K562 (cell line): ENCODE measurements around the gene PRM2. TPM values are rescaled to one million over a fixed set of nuclear protein-coding genes. Genes with fewer than 3 reads are reported as not detected.

Source experiments
- ATAC-seq: fragments of 200-7000 bp; cut with Tn5 transposase; 3 replicates; pipeline ENCODE4 v1.9.1; 2020; ENCODE audit warnings: moderate library complexity
- BruUV-seq: library from RNA; stranded (reverse); fragments of 400-500 nt; replicated peaks from 2 replicates; lab custom pipeline; 2021; lab: Mats Ljungman, UMichigan
- CTCF ChIA-PET: fragments of 300-600 bp; formaldehyde crosslinking; extraction: SDS; loops from one replicate; lab custom pipeline; 2021; ENCODE audit warnings: low intra/inter-chr PET ratio; lab: Yijun Ruan, JAX
- POLR2A ChIA-PET: fragments of 300-600, 350-650 bp; sonication (Branson Sonifier 250); formaldehyde crosslinking; extraction: SDS; loops from one replicate; lab custom pipeline; 2021; ENCODE audit warnings: antibody characterized with exemption, inconsistent platforms; lab: Yijun Ruan, JAX
- DNase-seq, 4 experiments: peaks; one replicate each; pipeline versions ENCODE4 v3.0.0 to v3.0.0-alpha.2; 2011 to 2018; ENCODE audit warnings: low spot score in 3 of 4, mixed read lengths in 3 of 4; ENCODE audit errors: extremely low read depth in 1 of 4
- FAIRE-seq: peaks from 2 replicates; lab custom pipeline; 2011; peaks lifted over from hg19 to GRCh38; lab: Jason Lieb, UNC
- H2AFZ ChIP-seq: 2 replicates; pipeline ENCODE4 v1.6.0; 2011; ENCODE audit warnings: low read depth, low read length, control low read depth, inconsistent platforms
- H3K27ac ChIP-seq: fragments of 200-600 bp; 3 replicates; pipeline ENCODE4 v1.8.0; 2011; ENCODE audit warnings: low read depth, mild to moderate bottlenecking, control low read depth, inconsistent platforms, low read length, moderate library complexity, mixed read lengths; ENCODE audit errors: extremely low read depth
- H3K27me3 ChIP-seq, 2 experiments: fragments of 300-600 bp in 1 of 2; 2 replicates in 1 of 2; 3 replicates in 1 of 2; pipeline versions ENCODE4 v1.6.0 to v1.8.0; 2011; ENCODE audit warnings: inconsistent platforms in 2 of 2, low read length in 2 of 2, mild to moderate bottlenecking in 1 of 2, mixed read lengths in 1 of 2, moderate library complexity in 1 of 2; ENCODE audit not compliant: control insufficient read depth in 2 of 2, insufficient read depth in 2 of 2
- H3K36me3 ChIP-seq: fragments of 300-600 bp; 3 replicates; pipeline ENCODE4 v1.8.0; 2011; ENCODE audit warnings: mild to moderate bottlenecking, low read length, inconsistent platforms; ENCODE audit not compliant: control insufficient read depth, insufficient read depth
- H3K4me1 ChIP-seq, 2 experiments: fragments of 200-600 bp in 1 of 2; replicated peaks in 1 of 2; 2 replicates in 1 of 2; 3 replicates in 1 of 2; pipeline versions ENCODE4 v1.5.1 to v1.8.0; 2011; ENCODE audit warnings: inconsistent platforms in 2 of 2, low read length in 2 of 2, mild to moderate bottlenecking in 1 of 2, mixed read lengths in 1 of 2, moderate library complexity in 1 of 2; ENCODE audit not compliant: control insufficient read depth in 2 of 2, insufficient read depth in 2 of 2
- H3K4me2 ChIP-seq: 2 replicates; pipeline ENCODE4 v1.6.1; 2011; ENCODE audit warnings: low read length, control low read depth, inconsistent platforms, mixed read lengths; ENCODE audit not compliant: insufficient read depth
- H3K4me3 ChIP-seq: fragments of 200-600 bp; sonication (generic), shearing (Covaris generic); 2 replicates; pipeline ENCODE4 v1.5.1; 2016; ENCODE audit warnings: control low read depth, inconsistent platforms
- H3K79me2 ChIP-seq: fragments of 200-600 bp; 3 replicates; pipeline ENCODE4 v1.8.0; 2011; ENCODE audit warnings: low read length, inconsistent platforms; ENCODE audit not compliant: control insufficient read depth, insufficient read depth
- H3K9ac ChIP-seq, 2 experiments: 2 replicates each; pipeline versions ENCODE4 v1.6.0 to v1.6.1; 2011; ENCODE audit warnings: low read depth in 2 of 2, low read length in 2 of 2, control low read depth in 1 of 2, inconsistent platforms in 1 of 2, mild to moderate bottlenecking in 1 of 2, mixed read lengths in 1 of 2; ENCODE audit not compliant: insufficient read depth in 1 of 2
- H3K9me1 ChIP-seq: one replicate; pipeline ENCODE4 v1.6.0; 2011; ENCODE audit warnings: inconsistent platforms, mild to moderate bottlenecking, low read length, moderate library complexity; ENCODE audit not compliant: control insufficient read depth, insufficient read depth
- H3K9me3 ChIP-seq: replicated peaks from 2 replicates; pipeline ENCODE4 v1.5.1; 2011; ENCODE audit warnings: low read depth, low read length, inconsistent platforms; ENCODE audit not compliant: control insufficient read depth, insufficient read depth
- H4K20me1 ChIP-seq: replicated peaks from 2 replicates; pipeline ENCODE4 v1.6.1; 2011; ENCODE audit warnings: low read length, inconsistent platforms, mixed read lengths; ENCODE audit not compliant: control insufficient read depth, insufficient read depth
- KLF6 ChIP-seq: fragments of 250-450 bp; sonication (Bioruptor Pico); IDR thresholded peaks from 2 replicates; pipeline ENCODE4 v1.4.0; 2020; ENCODE audit warnings: mild to moderate bottlenecking, moderate library complexity, borderline replicate concordance
- MAFG ChIP-seq: fragments of 450-650 bp; conservative IDR thresholded peaks from 2 replicates; pipeline ENCODE4 v1.6.1; 2016; ENCODE audit warnings: missing genetic modification characterization, missing compliant biosample characterization
- ZBED1 ChIP-seq: IDR thresholded peaks from 2 replicates; pipeline ENCODE4 v1.6.1; 2014
- WGBS: fragments of 100-300 bp; shearing (Covaris generic); methylation state at CpG from one replicate; pipeline ENCODE4 v1.1.6; 2016; ENCODE audit warnings: low coverage, mixed read lengths; ENCODE audit not compliant: insufficient coverage; ENCODE audit errors: missing lambda C conversion rate; 5-methylcytosine and 5-hydroxymethylcytosine counted together
- in situ Hi-C: fragments of 300-500 bp; cut with MboI; formaldehyde crosslinking; loops from 4 replicates; pipeline ENCODE4 v1.15.0; 2018; ENCODE audit warnings: inconsistent platforms, mixed read lengths
- intact Hi-C: fragments of 100-400 bp; cut with micrococcal nuclease; formaldehyde crosslinking; loops from 2 replicates; pipeline ENCODE4 v1.14.2; 2022
- polyA plus RNA-seq, 8 experiments: library from polyadenylated mRNA; depleted of rRNA in 4 of 8; stranded (reverse) in 5 of 8; unstranded in 3 of 8; fragments of >200 nt; fragmentation: Nextera tagmentation in 2 of 8; fragmentation: Illumina TruSeq in 1 of 8; extraction: Ambion mirVana in 2 of 8; extraction: Trizol in 1 of 8; gene quantifications; 2 replicates each; pipeline versions ENCODE4 v1.2.1 to v1.2.3, GENCODE V29; 2011 to 2014; ENCODE audit warnings: inconsistent platforms in 1 of 8, missing spikeins in 1 of 8
- total RNA-seq, 7 experiments: library from RNA; depleted of rRNA in 6 of 7; stranded (reverse); fragments of >200 nt in 6 of 7; fragmentation: Illumina TruSeq in 2 of 7; extraction: Trizol in 2 of 7; gene quantifications; 2 replicates each; pipeline versions ENCODE4 v1.2.1 to v1.2.3, GENCODE V29; 2011 to 2021; ENCODE audit warnings: low replicate concordance in 1 of 7
- TF ChIP-seq, protein P1 (sequence below): fragments of 450-650 bp; formaldehyde crosslinking; IDR thresholded peaks from 2 replicates; pipeline ENCODE4 v1.4.0; 2022; ENCODE audit warnings: missing genetic modification characterization
- TF ChIP-seq, protein P2 (sequence below): sonication (generic); formaldehyde crosslinking; IDR thresholded peaks from 2 replicates; pipeline ENCODE4 v1.8.0; 2022; ENCODE audit warnings: mild to moderate bottlenecking, missing genetic modification reagents
- TF ChIP-seq, protein P3 (sequence below): sonication (generic); formaldehyde crosslinking; IDR thresholded peaks from 2 replicates; pipeline ENCODE4 v1.8.1; 2023; ENCODE audit warnings: mild to moderate bottlenecking, missing genetic modification reagents, moderate library complexity
- TF ChIP-seq, protein P4 (sequence below): sonication (generic); formaldehyde crosslinking; IDR thresholded peaks from 2 replicates; pipeline ENCODE4 v1.8.0; 2022; ENCODE audit warnings: mild to moderate bottlenecking, missing genetic modification reagents
- TF ChIP-seq, protein P5 (sequence below): fragments of 250-450 bp; sonication (Bioruptor Pico); IDR thresholded peaks from 2 replicates; pipeline ENCODE4 v1.4.0; 2020; ENCODE audit warnings: borderline replicate concordance

The PRM2 gene
- total and polyA plus RNA-seq, 9 of the 15 experiments (the other 6 are each of a cell fraction or from before 2014, with no cell fraction given) = not detected

DNA sequence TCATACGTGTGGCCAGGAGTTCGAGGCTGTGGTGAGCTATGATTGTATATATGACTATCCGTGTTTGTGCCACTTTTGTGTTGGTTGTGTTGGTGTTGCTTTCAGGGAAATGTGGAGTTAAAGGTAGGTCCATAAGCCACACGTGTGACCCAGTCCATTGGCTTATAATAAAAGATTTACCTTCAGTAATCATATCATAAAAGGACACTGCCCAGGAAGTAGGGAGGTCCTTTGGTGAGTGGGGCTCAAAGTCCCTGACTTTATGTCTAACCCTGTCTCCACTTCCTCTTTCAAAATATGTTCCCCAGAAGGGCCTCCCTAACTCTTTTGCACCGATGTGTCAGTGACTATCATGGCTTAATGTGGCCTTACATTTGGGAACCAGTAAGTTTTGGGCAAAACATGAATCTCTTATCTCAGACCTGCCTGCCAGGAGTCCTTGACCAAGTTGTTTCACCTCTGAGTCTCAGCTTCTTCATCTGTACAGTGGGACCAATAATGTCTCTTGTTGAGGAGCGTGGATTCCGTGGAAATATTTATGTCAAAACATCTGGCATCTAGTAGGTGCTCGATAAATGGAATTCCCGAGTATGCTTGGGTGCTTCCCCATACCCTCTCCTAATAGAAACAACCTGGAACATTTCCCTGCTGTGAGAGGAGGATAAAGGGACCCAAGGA is 12.0 kb downstream of the PRM2 start (continued):
- TF ChIP-seq, protein P1, sequence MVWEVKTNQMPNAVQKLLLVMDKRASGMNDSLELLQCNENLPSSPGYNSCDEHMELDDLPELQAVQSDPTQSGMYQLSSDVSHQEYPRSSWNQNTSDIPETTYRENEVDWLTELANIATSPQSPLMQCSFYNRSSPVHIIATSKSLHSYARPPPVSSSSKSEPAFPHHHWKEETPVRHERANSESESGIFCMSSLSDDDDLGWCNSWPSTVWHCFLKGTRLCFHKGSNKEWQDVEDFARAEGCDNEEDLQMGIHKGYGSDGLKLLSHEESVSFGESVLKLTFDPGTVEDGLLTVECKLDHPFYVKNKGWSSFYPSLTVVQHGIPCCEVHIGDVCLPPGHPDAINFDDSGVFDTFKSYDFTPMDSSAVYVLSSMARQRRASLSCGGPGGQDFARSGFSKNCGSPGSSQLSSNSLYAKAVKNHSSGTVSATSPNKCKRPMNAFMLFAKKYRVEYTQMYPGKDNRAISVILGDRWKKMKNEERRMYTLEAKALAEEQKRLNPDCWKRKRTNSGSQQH (CRISPR knock-in tag) = no peak
- TF ChIP-seq, protein P2, sequence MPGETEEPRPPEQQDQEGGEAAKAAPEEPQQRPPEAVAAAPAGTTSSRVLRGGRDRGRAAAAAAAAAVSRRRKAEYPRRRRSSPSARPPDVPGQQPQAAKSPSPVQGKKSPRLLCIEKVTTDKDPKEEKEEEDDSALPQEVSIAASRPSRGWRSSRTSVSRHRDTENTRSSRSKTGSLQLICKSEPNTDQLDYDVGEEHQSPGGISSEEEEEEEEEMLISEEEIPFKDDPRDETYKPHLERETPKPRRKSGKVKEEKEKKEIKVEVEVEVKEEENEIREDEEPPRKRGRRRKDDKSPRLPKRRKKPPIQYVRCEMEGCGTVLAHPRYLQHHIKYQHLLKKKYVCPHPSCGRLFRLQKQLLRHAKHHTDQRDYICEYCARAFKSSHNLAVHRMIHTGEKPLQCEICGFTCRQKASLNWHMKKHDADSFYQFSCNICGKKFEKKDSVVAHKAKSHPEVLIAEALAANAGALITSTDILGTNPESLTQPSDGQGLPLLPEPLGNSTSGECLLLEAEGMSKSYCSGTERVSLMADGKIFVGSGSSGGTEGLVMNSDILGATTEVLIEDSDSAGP (CRISPR knock-in tag) = no peak
- TF ChIP-seq, protein P3, sequence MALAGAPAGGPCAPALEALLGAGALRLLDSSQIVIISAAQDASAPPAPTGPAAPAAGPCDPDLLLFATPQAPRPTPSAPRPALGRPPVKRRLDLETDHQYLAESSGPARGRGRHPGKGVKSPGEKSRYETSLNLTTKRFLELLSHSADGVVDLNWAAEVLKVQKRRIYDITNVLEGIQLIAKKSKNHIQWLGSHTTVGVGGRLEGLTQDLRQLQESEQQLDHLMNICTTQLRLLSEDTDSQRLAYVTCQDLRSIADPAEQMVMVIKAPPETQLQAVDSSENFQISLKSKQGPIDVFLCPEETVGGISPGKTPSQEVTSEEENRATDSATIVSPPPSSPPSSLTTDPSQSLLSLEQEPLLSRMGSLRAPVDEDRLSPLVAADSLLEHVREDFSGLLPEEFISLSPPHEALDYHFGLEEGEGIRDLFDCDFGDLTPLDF (CRISPR knock-in tag) = no peak
- TF ChIP-seq, all 486 proteins: peak for 5

DNA sequence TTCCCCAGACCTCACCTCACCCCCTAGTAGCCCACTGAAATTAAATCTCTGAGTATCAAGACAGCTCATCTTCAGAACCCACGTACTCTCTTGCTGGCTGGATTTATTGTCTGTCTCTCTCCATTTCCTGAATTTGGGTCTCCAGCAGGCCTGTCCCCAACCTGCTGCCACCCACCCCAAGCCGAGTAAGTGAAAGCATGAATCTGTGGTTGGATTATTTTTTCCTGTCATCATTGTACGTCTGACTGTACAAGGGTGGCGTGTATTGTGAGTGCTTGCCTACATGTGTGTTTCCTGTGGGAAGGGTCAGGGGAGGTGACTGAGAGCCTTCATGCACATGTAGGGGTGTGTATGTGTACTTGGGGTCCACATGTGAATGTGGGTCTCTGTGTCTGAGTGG is 12.5 kb downstream of the PRM2 start:
- Histone ChIP-seq H4K20me1 (0 out of 2 replicates have a peak, but pooled peaks cover 8% of the 10 kb centered on the region), H3K79me2 (no peaks in the 10 kb centered on the region), H3K4me3 (no peak overlapping the region), H3K27me3 (peaks cover 2 to 40% of the 10 kb centered on the region in 2 experiments; a peak in 4 of 5 replicates), H3K9me1 (no peaks in the 10 kb centered on the region), H3K4me2 (no peak overlapping the region), H3K4me1 (peaks cover 0 to 3% of the 10 kb centered on the region in 2 experiments; a peak in 1 of 5 replicates), H3K27ac (no peak overlapping the region), H2AFZ (no peak overlapping the region), H3K36me3 (no peaks in the 10 kb centered on the region), H3K9ac (no peak overlapping the region), H3K9me3 (no peaks in the 10 kb centered on the region; the same call in 1 of the 2 replicates)
- no peak for ATAC-seq
- no TSS peak for BruUV-seq
- intact Hi-C loops (no loop called here), in situ Hi-C loops (loop anchor here (5.0 kb wide), 2 partner anchors 89 to 306 kb away; no protein-coding TSS in a partner anchor)
- ChIA-PET POLR2A (interaction anchor here (2.2 kb wide), 1 partner anchor 7 kb away, joined by 6 read pairs; the partner anchor contains the start of gene SOCS1), CTCF (no interaction called here)
- no peak for FAIRE-seq
- 21% methylated on average over 4 of the region's 4 CpGs for WGBS
- DNase-seq = no peak
- TF ChIP-seq KLF6 (no peak), MAFG (tag) (no peak), ZBED1 (no peak)
- TF ChIP-seq, protein P4, sequence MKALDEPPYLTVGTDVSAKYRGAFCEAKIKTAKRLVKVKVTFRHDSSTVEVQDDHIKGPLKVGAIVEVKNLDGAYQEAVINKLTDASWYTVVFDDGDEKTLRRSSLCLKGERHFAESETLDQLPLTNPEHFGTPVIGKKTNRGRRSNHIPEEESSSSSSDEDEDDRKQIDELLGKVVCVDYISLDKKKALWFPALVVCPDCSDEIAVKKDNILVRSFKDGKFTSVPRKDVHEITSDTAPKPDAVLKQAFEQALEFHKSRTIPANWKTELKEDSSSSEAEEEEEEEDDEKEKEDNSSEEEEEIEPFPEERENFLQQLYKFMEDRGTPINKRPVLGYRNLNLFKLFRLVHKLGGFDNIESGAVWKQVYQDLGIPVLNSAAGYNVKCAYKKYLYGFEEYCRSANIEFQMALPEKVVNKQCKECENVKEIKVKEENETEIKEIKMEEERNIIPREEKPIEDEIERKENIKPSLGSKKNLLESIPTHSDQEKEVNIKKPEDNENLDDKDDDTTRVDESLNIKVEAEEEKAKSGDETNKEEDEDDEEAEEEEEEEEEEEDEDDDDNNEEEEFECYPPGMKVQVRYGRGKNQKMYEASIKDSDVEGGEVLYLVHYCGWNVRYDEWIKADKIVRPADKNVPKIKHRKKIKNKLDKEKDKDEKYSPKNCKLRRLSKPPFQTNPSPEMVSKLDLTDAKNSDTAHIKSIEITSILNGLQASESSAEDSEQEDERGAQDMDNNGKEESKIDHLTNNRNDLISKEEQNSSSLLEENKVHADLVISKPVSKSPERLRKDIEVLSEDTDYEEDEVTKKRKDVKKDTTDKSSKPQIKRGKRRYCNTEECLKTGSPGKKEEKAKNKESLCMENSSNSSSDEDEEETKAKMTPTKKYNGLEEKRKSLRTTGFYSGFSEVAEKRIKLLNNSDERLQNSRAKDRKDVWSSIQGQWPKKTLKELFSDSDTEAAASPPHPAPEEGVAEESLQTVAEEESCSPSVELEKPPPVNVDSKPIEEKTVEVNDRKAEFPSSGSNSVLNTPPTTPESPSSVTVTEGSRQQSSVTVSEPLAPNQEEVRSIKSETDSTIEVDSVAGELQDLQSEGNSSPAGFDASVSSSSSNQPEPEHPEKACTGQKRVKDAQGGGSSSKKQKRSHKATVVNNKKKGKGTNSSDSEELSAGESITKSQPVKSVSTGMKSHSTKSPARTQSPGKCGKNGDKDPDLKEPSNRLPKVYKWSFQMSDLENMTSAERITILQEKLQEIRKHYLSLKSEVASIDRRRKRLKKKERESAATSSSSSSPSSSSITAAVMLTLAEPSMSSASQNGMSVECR (CRISPR knock-in tag) = no peak
- TF ChIP-seq, protein P5, sequence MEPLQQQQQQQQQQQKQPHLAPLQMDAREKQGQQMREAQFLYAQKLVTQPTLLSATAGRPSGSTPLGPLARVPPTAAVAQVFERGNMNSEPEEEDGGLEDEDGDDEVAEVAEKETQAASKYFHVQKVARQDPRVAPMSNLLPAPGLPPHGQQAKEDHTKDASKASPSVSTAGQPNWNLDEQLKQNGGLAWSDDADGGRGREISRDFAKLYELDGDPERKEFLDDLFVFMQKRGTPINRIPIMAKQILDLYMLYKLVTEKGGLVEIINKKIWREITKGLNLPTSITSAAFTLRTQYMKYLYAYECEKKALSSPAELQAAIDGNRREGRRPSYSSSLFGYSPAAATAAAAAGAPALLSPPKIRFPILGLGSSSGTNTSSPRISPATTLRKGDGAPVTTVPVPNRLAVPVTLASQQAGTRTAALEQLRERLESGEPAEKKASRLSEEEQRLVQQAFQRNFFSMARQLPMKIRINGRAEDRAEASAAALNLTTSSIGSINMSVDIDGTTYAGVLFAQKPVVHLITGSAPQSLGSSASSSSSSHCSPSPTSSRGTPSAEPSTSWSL (CRISPR knock-in tag) = no peak
